ENCODE results near the gene TFAM. TPM values are rescaled to one million over a fixed set of nuclear protein-coding genes. Genes with fewer than 3 reads are reported as not detected.

The TFAM gene
- total and polyA plus RNA-seq, 2 of the 8 experiments (the other 6 are each of a cell fraction or from before 2014, with no cell fraction given): 29.3 to 97.3 TPM

DNA sequence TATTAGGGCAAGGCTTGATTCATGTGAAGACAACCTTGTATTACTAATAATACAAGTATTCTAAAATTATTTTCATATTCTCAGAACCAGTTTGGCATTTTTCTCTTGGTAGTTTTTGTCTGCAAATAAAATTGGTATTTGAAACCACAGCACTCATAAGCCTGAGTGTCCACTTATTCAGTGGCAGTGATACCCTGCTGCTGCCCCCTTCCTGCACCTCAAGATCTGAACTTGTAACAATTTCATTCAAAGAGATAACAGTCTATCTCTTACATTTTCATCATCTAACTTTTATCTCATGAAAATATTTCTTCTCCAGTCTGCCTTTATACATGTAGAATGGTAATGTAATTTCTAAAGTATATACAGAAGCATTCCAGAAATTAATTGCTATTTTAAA is 9.3 kb downstream of the TFAM start:
- H3K56ac ChIP-seq (replicated peaks; ENCODE audit: insufficient read length, low read depth, low read length): no peak overlapping the region
- ChIA-PET CTCF (ENCODE audit: partially characterized antibody) (interaction anchor here (2.2 kb wide), 1 partner anchor 95 kb away, joined by 11 read pairs; no protein-coding TSS in a partner anchor), POLR2A (ENCODE audit: partially characterized antibody) (interaction anchor here (0.8 to 2.9 kb wide), 2 partner anchors 8 to 10 kb away, joined by 3 to 15 read pairs; partner anchors contain the start of gene TFAM)
- no peak overlapping the region for H4K5ac ChIP-seq (ENCODE audit: insufficient read length, low read depth, low read length)
- no peak overlapping the region for H4K91ac ChIP-seq (replicated peaks; ENCODE audit: insufficient read length, low read length)
- H3K4me1 ChIP-seq (replicated peaks in 1 of 4; ENCODE audit: control insufficient read depth in 3 of 4, insufficient read depth in 4 of 4, low read length in 3 of 4): no peaks in the 10 kb centered on the region
- H3K79me2 ChIP-seq (ENCODE audit: control insufficient read depth in 1 of 2, insufficient read depth in 2 of 2, low read length in 2 of 2): peaks cover 0 to 6% of the 10 kb centered on the region in 2 experiments; a peak in 1 of 4 replicates
- H2AK5ac ChIP-seq (ENCODE audit: low read depth, low read length): no peak overlapping the region
- H3K4me3 ChIP-seq (ENCODE audit: extremely low read depth in 1 of 4, insufficient read depth in 2 of 4, low read depth in 3 of 4, low read length in 4 of 4): no peak overlapping the region
- H2BK12ac ChIP-seq (ENCODE audit: low read depth, low read length): no peak overlapping the region
- H3K14ac ChIP-seq (ENCODE audit: insufficient read length): no peak overlapping the region
- H3K27ac ChIP-seq (ENCODE audit: low read depth, low read length): no peak overlapping the region
- H2AFZ ChIP-seq (ENCODE audit: low read length): no peak overlapping the region
- no peaks in the 10 kb centered on the region for H3K27me3 ChIP-seq (replicated peaks in 1 of 4; ENCODE audit: control insufficient read depth in 3 of 4, extremely low read depth in 1 of 4, insufficient read depth in 3 of 4, low read length in 3 of 4)
- peaks cover 0 to 1% of the 10 kb centered on the region in 2 experiments for H4K20me1 ChIP-seq (replicated peaks in 1 of 2; ENCODE audit: control insufficient read depth in 1 of 2, insufficient read depth in 2 of 2, low read length in 2 of 2)
- peaks cover 4 to 79% (median 36%) of the 10 kb centered on the region in 4 experiments; a peak in 5 of 8 replicates for H3K36me3 ChIP-seq (ENCODE audit: control insufficient read depth in 2 of 4, insufficient read depth in 4 of 4, low read length in 3 of 4)
- H3K9ac ChIP-seq (replicated peaks in 1 of 4; ENCODE audit: extremely low read depth in 1 of 4, low read depth in 3 of 4, low read length in 3 of 4): no peak overlapping the region
- no peak overlapping the region for H2BK120ac ChIP-seq (replicated peaks; ENCODE audit: low read depth, low read length)
- no peaks in the 10 kb centered on the region for H3K9me3 ChIP-seq (ENCODE audit: insufficient read depth in 2 of 2, low read depth in 1 of 2, low read length in 1 of 2)
- H3K4ac ChIP-seq (replicated peaks; ENCODE audit: insufficient read length, low read depth, low read length): no peak overlapping the region
- H4K8ac ChIP-seq (ENCODE audit: extremely low read depth, insufficient read depth, low read length): no peak overlapping the region
- no peak overlapping the region for H2BK5ac ChIP-seq (ENCODE audit: low read depth, low read length)
- no peak overlapping the region for H2BK20ac ChIP-seq (ENCODE audit: low read length)
- no peak overlapping the region for H3K23ac ChIP-seq (ENCODE audit: insufficient read length)
- FAIRE-seq (no peak), DNase-seq (ENCODE audit: low read depth in 1 of 2, low spot score in 2 of 2) (no peak)
- TF ChIP-seq POLR2AphosphoS5 (IDR thresholded peaks at IDR 0.05; ENCODE audit: low read depth, low read length) (no peak), JUN (IDR thresholded peaks at IDR 0.05; ENCODE audit: low read depth, low read length) (no peak), NRF1 (IDR thresholded peaks at IDR 0.05; ENCODE audit: low read depth, low read length) (no peak), RFX5 (IDR thresholded peaks at IDR 0.05; ENCODE audit: borderline replicate concordance, low read depth, low read length) (no peak), SRF (IDR thresholded peaks at IDR 0.05; ENCODE audit: low read depth, low read length) (no peak), ASH2L (IDR thresholded peaks at IDR 0.05; ENCODE audit: low read length) (no peak), EZH2 (IDR thresholded peaks at IDR 0.05; ENCODE audit: low read depth, low read length, severe bottlenecking) (no peak), CHD1 (IDR thresholded peaks at IDR 0.05; ENCODE audit: low read depth, low read length) (no peak), SP1 (IDR thresholded peaks at IDR 0.05; ENCODE audit: low read depth, low read length) (no peak), SP4 (IDR thresholded peaks at IDR 0.05; ENCODE audit: low read length) (no peak), TEAD4 (IDR thresholded peaks at IDR 0.05; ENCODE audit: low read depth, low read length) (no peak), EP300 (IDR thresholded peaks at IDR 0.05; ENCODE audit: borderline replicate concordance in 1 of 2, low read depth in 2 of 2, low read length in 2 of 2) (no peak)
- no peak overlapping the region for H3K18ac ChIP-seq (ENCODE audit: extremely low read depth, low read length)
- H3K23me2 ChIP-seq (ENCODE audit: low read depth, low read length): no peaks in the 10 kb centered on the region
- no peak overlapping the region for H2BK15ac ChIP-seq (ENCODE audit: low read length)
- no peak overlapping the region for H3K4me2 ChIP-seq (ENCODE audit: insufficient read depth in 1 of 2, low read depth in 2 of 2, low read length in 2 of 2)
- H3K79me1 ChIP-seq (ENCODE audit: low read depth, low read length): no peaks in the 10 kb centered on the region

Data from H1 (cell line).